ENCODE data around the gene TMEM14C. TPM values are rescaled to one million over a fixed set of nuclear protein-coding genes. Genes with fewer than 3 reads are reported as not detected.

TMEM14C gene
- total and polyA plus RNA-seq, 8 donors: 1.4 to 139 (median 96.1) TPM

DNA sequence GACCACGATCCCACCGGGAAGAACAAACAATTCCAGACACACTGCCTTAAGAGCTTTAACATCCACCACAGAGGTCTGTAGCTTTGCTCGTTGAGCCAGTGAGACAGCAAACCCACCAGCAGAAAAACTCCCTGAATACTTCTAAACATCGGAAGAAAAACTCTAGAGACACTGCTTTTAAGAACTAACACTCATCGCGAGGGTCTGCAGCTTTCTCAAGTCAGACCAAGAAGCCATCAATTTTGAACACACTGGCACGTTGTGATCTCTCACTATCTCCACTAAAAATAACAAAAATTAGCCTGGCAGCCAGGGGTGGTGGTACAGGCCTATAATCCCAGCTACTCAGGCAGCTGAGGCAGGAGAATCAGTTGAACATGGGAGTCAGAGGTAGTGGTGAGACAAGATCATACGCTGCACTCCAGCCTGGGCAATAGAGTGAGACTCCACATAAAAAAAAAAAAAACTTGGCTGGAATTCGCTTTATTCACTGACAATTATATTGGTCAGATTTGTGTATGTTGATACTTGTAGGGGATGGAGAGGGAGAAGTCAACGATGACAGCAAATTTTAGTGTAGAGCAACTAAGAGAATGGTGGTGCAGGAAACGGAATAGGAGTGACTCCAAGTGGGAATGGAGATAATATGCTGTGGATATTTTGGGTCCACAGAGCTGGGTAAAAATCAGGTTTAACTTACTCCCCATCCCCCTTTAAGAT lies 860 bp upstream of the TMEM14C start:
- Histone ChIP-seq H3K36me3 (peaks cover 11 to 22% (median 18%) of the 10 kb centered on the region in 4 donors), H3K9me3 (peaks cover 0 to 7% (median 0%) of the 10 kb centered on the region in 4 donors), H3K4me3 (peak overlapping the region; percentile 60 to 78 (median 74)), H3K27me3 (no peaks in the 10 kb centered on the region), H3K27ac (peak overlapping the region; percentile 48 to 92 (median 90)), H3K4me1 (peaks cover 18 to 54% (median 41%) of the 10 kb centered on the region in 4 donors)
- TF ChIP-seq, protein P1, sequence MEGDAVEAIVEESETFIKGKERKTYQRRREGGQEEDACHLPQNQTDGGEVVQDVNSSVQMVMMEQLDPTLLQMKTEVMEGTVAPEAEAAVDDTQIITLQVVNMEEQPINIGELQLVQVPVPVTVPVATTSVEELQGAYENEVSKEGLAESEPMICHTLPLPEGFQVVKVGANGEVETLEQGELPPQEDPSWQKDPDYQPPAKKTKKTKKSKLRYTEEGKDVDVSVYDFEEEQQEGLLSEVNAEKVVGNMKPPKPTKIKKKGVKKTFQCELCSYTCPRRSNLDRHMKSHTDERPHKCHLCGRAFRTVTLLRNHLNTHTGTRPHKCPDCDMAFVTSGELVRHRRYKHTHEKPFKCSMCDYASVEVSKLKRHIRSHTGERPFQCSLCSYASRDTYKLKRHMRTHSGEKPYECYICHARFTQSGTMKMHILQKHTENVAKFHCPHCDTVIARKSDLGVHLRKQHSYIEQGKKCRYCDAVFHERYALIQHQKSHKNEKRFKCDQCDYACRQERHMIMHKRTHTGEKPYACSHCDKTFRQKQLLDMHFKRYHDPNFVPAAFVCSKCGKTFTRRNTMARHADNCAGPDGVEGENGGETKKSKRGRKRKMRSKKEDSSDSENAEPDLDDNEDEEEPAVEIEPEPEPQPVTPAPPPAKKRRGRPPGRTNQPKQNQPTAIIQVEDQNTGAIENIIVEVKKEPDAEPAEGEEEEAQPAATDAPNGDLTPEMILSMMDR (IDR thresholded peaks at IDR 0.05): no peak
- TF ChIP-seq EP300 (IDR thresholded peaks at IDR 0.05): no peak
- no peak for TF ChIP-seq POLR2AphosphoS5 (IDR thresholded peaks at IDR 0.05)
- no peak for TF ChIP-seq POLR2A (IDR thresholded peaks at IDR 0.05)
- 74 to 90% (median 83%) methylated on average over 11 of the region's 11 CpGs for WGBS, 5 donors
- peak in 1 of 2 donors; percentile 5 for DNase-seq
- intact Hi-C loops (cut with DNase I; ENCODE audit: low total_unique reads): no loop called here

DNA sequence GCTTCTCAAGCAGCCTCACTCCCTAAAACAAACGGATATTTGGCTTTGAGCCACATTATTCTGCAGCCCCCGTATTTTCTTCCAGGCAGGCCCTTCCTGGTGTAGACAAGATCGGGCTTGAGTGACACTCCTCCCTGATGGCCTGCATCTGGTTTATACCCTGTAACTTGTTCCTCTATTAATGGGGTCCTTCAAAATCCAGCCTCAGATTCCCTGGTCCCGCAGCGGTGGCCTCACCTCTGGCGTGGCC lies 375 bp upstream of the TMEM14C start:
- H3K27me3 ChIP-seq: no peaks in the 10 kb centered on the region
- TF ChIP-seq, protein P1 (IDR thresholded peaks at IDR 0.05): no peak
- TF ChIP-seq POLR2AphosphoS5 (IDR thresholded peaks at IDR 0.05) (no peak), EP300 (IDR thresholded peaks at IDR 0.05) (no peak)
- peaks cover 0 to 7% (median 0%) of the 10 kb centered on the region in 4 donors for H3K9me3 ChIP-seq
- H3K4me3 ChIP-seq: peak overlapping the region; percentile 60 to 78 (median 74)
- no peak for DNase-seq
- WGBS, 5 donors: 0 to 2% (median 1%) methylated on average over 6 of the region's 6 CpGs
- H3K27ac ChIP-seq: peak overlapping the region; percentile 48 to 92 (median 90)
- intact Hi-C loops (cut with DNase I; ENCODE audit: low total_unique reads): no loop called here
- H3K4me1 ChIP-seq: peaks cover 18 to 58% (median 41%) of the 10 kb centered on the region in 4 donors
- peaks cover 11 to 27% (median 23%) of the 10 kb centered on the region in 4 donors for H3K36me3 ChIP-seq

DNA sequence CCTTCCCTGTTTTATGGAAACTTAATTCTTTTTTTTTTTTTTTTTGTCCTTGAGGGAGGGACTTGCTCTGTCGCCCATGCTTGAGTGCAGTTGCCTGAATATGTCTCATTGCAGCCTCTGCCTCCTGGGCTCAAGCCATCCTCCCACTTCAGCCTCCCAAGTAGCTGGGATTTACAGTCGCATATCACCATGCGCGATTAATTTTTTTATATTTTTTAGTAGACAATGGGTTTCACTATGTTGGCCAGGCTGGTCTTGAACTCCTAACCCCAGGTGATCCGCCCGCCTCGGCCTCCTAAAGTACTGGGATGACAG lies 654 bp downstream of the TMEM14C start:
- intact Hi-C loops (cut with DNase I; ENCODE audit: low total_unique reads): no loop called here
- Histone ChIP-seq H3K9me3 (peaks cover 0 to 1% (median 0%) of the 10 kb centered on the region in 4 donors), H3K36me3 (peaks cover 11 to 37% (median 33%) of the 10 kb centered on the region in 4 donors), H3K4me1 (peaks cover 18 to 58% (median 41%) of the 10 kb centered on the region in 4 donors), H3K4me3 (peak overlapping the region; percentile 60 to 78 (median 74)), H3K27me3 (no peaks in the 10 kb centered on the region), H3K27ac (peak overlapping the region; percentile 48 to 92 (median 90))
- peak in 1 of 2 donors; percentile 41 for DNase-seq
- TF ChIP-seq EP300 (IDR thresholded peaks at IDR 0.05) (no peak), POLR2A (IDR thresholded peaks at IDR 0.05) (no peak), POLR2AphosphoS5 (IDR thresholded peaks at IDR 0.05) (no peak)
- TF ChIP-seq, protein P1 (IDR thresholded peaks at IDR 0.05): no peak
- 16 to 22% (median 18%) methylated on average over 7 of the region's 7 CpGs for WGBS, 5 donors

DNA sequence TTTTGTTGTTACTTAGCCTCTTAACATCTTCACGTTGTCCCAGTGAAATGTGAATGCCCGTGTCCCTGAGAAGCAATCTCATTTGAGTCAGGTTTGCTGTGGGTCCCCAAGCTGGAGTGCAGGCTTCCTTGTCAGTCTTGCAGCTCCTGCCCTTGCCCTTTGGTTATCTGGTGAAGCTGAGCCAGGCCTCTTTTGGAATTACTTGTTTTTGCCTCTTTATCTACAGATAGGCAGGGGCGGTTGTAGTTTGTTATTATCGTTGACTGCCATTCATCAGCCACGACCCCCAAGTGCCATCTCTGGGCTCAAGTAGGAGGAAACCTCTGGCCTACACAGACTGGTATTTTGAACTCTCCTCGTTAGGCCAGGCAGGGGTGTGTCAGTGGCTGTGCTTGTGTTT lies 2.2 kb downstream of the TMEM14C start:
- intact Hi-C loops (cut with DNase I; ENCODE audit: low total_unique reads): no loop called here
- TF ChIP-seq, protein P1 (IDR thresholded peaks at IDR 0.05): no peak
- TF ChIP-seq POLR2AphosphoS5 (IDR thresholded peaks at IDR 0.05) (no peak), POLR2A (IDR thresholded peaks at IDR 0.05) (no peak), EP300 (IDR thresholded peaks at IDR 0.05) (no peak)
- WGBS, 5 donors: 29 to 52% (median 42%) methylated on average over 6 of the region's 6 CpGs
- H3K4me3 ChIP-seq: peak overlapping the region in 1 of 4 donors; percentile 22
- no peaks in the 10 kb centered on the region for H3K27me3 ChIP-seq
- H3K4me1 ChIP-seq: peaks cover 18 to 58% (median 41%) of the 10 kb centered on the region in 4 donors
- H3K9me3 ChIP-seq: no peaks in the 10 kb centered on the region
- DNase-seq: no peak
- peaks cover 21 to 52% (median 49%) of the 10 kb centered on the region in 4 donors for H3K36me3 ChIP-seq
- no peak overlapping the region for H3K27ac ChIP-seq

Measured in stomach (tissue), 9 donors.